Ramos (cell line): ENCODE data around the gene TBX18.

Source experiments
- in situ Hi-C: fragments of 300-500 bp; cut with MboI; formaldehyde crosslinking; loops from one replicate; pipeline ENCODE4 v1.14.3; 2022; ENCODE audit warnings: low sequenced_read_pairs; ENCODE audit not compliant: unreplicated experiment

TBX18 gene

DNA sequence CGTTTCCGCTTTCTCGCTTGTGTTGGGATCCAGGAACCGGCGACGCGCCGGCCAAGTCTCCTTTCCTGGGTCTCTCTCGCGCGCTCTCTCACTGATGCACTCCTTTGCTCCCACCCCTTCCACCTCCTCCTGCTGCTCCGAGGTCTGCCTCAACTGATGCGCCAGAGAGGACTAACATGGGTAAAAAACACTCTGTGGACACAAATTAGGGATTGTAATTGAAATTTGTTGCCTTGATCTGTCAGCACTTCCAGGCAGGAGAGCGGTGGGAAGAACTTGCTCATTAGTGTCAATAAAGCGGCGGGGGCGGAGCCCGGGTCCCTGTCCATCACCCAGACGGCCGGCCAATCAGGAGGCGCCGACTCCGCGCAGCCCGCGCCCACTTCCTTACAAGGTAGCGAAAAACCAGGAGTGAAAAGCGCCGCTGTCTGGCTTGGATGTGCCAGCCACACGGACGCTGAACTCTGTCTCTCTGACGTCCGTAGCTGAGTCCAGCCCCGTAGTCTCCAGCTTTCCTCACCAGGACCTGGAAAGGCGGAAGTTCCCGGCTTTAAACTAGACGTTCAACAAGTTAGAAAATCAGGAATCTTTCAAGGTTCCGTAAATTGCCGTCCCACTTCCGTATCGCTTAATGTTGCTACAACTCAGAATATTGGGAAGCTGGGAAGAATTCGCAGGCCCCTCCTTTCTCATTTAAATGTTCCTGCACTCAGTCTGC lies at the start of gene TBX18:
TSS of gene TBX18 (minus strand) at position 267 of the 718 bp plus-strand sequence. CDS start 417 bp downstream, outside the sequence.
- in situ Hi-C loops: no loop called here

DNA sequence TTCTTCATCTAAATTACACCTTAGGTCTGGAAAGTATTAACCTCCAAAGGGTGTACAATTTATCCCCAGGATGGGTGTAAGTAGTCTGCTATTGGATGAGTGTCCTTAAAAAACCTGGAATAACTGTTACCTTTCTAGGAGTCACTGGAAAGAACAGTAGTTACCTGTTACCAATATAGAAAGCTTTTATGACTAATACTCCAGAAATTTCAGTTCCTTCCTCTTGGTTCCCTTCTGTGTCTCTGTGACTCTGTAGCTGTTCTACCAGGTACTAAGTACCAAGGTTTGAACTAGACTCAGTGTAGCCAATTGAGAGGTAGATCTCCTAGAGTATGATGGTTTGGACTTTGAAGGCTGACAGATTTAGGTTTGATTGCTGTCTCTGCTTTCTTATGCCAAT lies 47.0 kb upstream of the TBX18 start:
- in situ Hi-C loops: no loop called here

GRCh38 chr6:84809455-84809854 lies 45.1 kb upstream of the TBX18 start:
- in situ Hi-C loops: no loop called here

DNA sequence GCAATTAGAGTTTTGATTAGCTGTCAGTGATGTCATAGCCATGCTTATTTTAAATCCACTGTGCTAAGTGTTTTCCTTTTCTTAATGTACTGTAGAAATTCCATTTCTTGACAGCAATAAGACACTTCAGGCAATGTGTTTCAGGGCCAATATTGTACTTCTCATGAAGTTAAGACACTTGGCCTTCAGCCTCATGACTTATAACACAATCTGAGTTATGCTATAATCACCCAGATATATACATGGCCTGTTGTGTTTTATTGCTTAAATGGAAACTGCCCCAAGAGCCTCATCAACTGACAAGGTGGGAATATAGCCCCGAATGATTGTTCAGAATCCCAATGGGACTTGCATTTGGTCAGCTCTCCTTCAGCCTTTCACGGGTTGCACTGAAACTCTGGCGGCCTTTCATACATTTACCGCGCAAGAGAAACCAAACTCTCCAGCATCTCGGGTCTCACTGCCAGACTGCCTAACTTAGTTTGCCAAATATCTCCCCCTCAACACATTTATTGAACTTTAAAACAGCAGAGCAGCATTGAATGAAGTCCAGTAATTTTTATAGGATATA lies 44.2 kb upstream of the TBX18 start:
- in situ Hi-C loops: no loop called here

DNA sequence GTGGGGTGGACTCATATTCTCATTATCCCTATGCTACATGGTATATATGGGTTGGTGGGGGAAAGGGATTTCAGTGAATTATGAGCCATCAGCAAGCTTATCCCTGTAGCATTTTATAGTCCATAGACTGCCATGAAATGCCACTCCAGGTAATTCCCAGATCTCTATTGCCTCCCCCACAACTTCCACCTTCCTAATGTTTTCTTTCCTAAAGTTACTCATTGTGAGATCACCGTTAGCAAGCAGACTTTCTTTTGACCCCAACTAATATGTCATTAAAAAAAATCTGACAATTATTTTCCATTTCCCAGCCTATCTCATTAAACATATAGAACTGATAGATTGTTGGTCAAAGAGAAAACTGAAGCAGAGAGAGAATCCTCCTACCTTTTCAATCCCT lies 40.7 kb upstream of the TBX18 start:
- in situ Hi-C loops: no loop called here

DNA sequence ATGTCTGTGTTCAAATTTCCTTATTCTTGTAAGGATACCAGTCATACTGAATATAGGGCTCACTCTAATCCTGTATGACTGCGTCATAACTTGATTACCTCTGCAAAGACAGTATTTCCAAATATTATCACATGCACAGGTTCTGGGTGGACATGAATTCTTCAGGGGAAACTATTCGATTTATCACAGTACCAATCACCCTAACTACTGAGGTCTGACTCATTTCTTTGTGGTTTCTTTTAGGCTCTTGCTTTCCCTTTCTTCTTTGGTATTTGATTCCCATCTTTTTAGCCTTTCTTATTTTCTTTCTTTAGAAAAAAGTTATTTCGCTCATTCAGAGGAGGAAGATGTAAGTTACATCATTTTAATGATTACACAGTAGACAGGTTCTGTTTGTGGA lies 40.3 kb upstream of the TBX18 start:
- in situ Hi-C loops: no loop called here

DNA sequence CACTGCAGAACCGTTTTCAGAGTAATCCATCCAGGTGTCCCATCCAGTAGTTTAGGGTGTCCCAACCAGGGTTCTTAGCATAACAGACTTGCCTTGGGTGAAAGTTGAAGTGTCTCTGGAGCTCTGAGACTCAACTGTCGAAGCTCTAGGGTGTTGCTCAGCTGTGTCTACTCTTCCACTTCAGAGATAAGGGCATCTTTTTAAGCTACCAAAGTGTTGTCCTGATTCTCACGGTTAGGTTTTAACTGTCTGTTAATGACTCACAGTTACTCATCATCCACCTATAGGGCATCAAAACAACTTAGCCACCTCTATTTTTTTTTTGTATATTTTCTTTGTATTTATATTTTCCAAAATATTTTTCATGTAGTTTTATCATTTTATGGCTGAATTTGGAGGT lies 36.9 kb upstream of the TBX18 start:
- in situ Hi-C loops: no loop called here

- in situ Hi-C loops: no loop called here
Measured at GRCh38 chr6:84798257-84798656, 33.9 kb upstream of the TBX18 start.

- in situ Hi-C loops: no loop called here
Measured at GRCh38 chr6:84796343-84796742, 31.9 kb upstream of the TBX18 start.

GRCh38 chr6:84791927-84792326 lies 27.5 kb upstream of the TBX18 start:
- in situ Hi-C loops: no loop called here

DNA sequence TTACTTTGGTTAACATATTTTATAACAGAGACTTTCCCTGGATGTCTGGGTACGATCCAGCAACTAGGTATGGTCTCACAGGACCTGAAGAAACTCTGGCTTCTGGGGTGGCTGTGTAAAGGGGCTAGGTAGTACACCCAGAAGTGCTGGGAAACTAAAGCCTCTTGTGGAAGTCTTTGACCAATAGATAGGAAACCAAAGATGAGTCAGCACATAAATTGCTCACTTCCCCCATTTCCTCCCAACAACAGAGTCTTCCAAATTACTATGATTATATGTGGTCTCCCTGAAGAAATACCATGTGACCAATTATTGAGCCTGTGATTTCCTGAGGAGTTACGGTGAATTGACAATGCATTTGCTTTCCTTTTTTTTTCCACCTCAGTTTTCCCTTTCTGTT lies 26.8 kb upstream of the TBX18 start:
- in situ Hi-C loops: no loop called here

DNA sequence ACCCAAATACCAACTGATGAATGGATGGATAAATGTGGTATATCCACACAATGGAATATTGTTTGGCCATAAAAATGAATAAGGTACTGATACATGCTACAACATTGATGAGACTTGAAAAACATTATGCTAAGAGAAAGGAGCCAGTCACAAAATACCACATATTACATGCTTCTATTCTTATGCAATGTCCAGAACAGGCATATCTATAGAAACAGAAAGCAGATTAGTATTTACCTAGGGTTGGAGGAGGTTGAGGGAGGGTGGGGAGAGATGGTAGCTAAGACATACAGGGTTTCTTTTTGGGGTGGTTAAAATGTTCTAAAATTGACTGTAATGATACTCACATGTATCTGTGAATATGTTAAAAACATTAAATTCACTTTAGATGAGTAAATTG lies 24.8 kb upstream of the TBX18 start:
- in situ Hi-C loops: no loop called here

- in situ Hi-C loops: no loop called here
Measured at GRCh38 chr6:84788689-84789088, 24.3 kb upstream of the TBX18 start.

- in situ Hi-C loops: no loop called here
Measured at GRCh38 chr6:84785671-84786070, 21.3 kb upstream of the TBX18 start.

GRCh38 chr6:84779917-84780316 lies 15.5 kb upstream of the TBX18 start:
- in situ Hi-C loops: no loop called here

- in situ Hi-C loops: no loop called here
Measured at GRCh38 chr6:84779380-84779779, 15.0 kb upstream of the TBX18 start.

- in situ Hi-C loops: no loop called here
Measured at GRCh38 chr6:84777888-84778287, 13.5 kb upstream of the TBX18 start.

- in situ Hi-C loops: no loop called here
Measured at GRCh38 chr6:84776392-84776791, 12.0 kb upstream of the TBX18 start.

GRCh38 chr6:84775751-84776150 lies 11.4 kb upstream of the TBX18 start:
- in situ Hi-C loops: no loop called here

- in situ Hi-C loops: no loop called here
Measured at GRCh38 chr6:84774985-84775284, 10.5 kb upstream of the TBX18 start.

DNA sequence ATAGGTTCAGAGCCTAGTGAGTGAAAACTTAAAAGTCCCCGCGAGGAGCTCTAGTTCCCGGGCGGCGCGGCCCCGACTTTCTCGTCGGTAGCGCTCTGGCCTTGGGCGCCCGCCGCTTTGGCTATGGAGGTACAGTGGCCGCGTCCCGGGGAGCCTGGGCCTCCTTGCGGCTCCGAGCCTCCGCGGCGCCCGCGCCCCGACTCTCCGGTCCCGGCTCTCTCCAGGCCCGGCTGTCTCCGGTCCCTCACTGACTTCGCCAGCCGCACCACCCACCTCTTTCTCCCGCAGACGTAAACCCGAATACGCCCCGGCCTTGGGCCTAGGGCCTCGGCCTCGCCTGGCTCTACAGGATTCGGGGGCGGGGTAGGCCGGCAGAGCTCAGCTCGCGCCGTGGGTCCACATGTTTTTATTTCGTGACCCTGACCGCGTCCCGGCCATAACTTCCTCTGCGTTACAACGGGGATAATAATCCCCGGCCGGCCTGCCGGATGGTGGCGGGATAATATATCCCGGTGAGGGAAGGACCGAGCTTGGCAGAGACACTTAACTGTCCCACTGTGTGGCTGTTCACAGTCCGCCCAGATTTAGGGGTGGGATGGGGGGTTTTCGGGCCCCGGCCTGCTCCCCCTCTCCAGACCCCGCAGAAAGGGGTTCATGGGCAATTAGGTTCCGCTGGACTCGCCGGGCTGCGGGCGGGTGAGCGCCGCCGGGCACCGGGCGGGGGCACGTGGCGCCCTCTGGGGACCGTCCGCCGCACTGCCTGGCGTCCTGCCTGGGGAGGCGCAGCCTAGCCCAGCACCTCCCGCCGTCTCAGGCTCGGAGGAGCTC lies 10.0 kb upstream of the TBX18 start:
- in situ Hi-C loops: no loop called here
